ENCODE results near the gene RUNX2.

DNA sequence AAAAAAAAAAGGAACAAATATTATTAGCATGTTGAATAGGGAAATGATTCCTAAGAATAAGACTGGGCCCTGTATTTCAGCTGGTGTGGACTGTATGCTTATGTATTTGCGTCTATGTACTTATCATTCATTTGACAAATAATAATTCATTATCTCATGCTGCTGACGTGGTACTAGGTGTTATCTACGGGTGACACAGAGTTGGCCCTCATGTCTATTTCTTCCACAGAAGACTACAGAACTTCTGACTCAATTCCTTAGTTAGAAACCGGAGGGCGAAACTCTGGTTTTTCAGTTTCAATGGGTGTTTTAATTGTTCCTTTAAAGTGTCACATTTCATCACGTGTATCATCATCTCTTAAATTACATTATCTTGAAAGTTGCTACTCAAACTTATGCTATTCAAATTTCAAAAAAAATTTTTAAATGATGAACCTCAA, 381.7 kb downstream of the RUNX2 start:
- TF ChIP-seq, protein P1, sequence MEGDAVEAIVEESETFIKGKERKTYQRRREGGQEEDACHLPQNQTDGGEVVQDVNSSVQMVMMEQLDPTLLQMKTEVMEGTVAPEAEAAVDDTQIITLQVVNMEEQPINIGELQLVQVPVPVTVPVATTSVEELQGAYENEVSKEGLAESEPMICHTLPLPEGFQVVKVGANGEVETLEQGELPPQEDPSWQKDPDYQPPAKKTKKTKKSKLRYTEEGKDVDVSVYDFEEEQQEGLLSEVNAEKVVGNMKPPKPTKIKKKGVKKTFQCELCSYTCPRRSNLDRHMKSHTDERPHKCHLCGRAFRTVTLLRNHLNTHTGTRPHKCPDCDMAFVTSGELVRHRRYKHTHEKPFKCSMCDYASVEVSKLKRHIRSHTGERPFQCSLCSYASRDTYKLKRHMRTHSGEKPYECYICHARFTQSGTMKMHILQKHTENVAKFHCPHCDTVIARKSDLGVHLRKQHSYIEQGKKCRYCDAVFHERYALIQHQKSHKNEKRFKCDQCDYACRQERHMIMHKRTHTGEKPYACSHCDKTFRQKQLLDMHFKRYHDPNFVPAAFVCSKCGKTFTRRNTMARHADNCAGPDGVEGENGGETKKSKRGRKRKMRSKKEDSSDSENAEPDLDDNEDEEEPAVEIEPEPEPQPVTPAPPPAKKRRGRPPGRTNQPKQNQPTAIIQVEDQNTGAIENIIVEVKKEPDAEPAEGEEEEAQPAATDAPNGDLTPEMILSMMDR (IDR thresholded peaks at IDR 0.05): no peak
- no peak for TF ChIP-seq EZH2 (IDR thresholded peaks at IDR 0.05)
- TF ChIP-seq EZH2phosphoT487 (IDR thresholded peaks at IDR 0.05): no peak
